GM12878 (cell line): Measurements from ENCODE around the gene ANO1. TPM values are rescaled to one million over a fixed set of nuclear protein-coding genes. Genes with fewer than 3 reads are reported as not detected.

Source experiments
- ATAC-seq: fragments of 200-7000 bp; cut with Tn5 transposase; 3 replicates; pipeline ENCODE4 v1.9.1; 2020; ENCODE audit warnings: mild to moderate bottlenecking, moderate library complexity
- BruUV-seq: library from RNA; stranded (reverse); fragments of 400-500 nt; replicated peaks from 2 replicates; lab custom pipeline; 2021; lab: Mats Ljungman, UMichigan
- CTCF ChIA-PET: fragments of 300-600 bp; sonication (Branson Sonifier 250); formaldehyde crosslinking; extraction: SDS; loops from one replicate; lab custom pipeline; 2021; ENCODE audit warnings: inconsistent platforms; lab: Yijun Ruan, JAX
- POLR2A ChIA-PET: fragments of 350-600 bp; formaldehyde crosslinking; extraction: SDS; loops from one replicate; lab custom pipeline; 2021; ENCODE audit warnings: inconsistent platforms; lab: Charles Lee
- RAD21 ChIA-PET: fragments of 300-600 bp; sonication (Branson Sonifier 250); formaldehyde crosslinking; loops from one replicate; lab custom pipeline; 2023; ENCODE audit warnings: antibody characterized with exemption; ENCODE audit not compliant: unreplicated experiment; lab: Charles Lee
- SMC1A ChIA-PET: fragments of 300-600 bp; sonication (Branson Sonifier 250); formaldehyde crosslinking; loops from one replicate; lab custom pipeline; 2023; ENCODE audit not compliant: unreplicated experiment, uncharacterized antibody; lab: Charles Lee
- DNase-seq: peaks from one replicate; pipeline ENCODE4 v3.0.0-alpha.2; 2011; ENCODE audit warnings: low read depth, low spot score
- FAIRE-seq: peaks from 3 replicates; lab custom pipeline; 2011; peaks lifted over from hg19 to GRCh38; lab: Jason Lieb, UNC
- H2AFZ ChIP-seq: 2 replicates; pipeline ENCODE4 v1.6.0; 2011; ENCODE audit warnings: low read depth, low read length, control low read depth; ENCODE audit not compliant: control insufficient read depth
- H3K27ac ChIP-seq: 2 replicates; pipeline ENCODE4 v1.5.1; 2011; ENCODE audit warnings: control low read depth; ENCODE audit not compliant: control insufficient read depth, insufficient read depth
- H3K27me3 ChIP-seq, 2 experiments: replicated peaks in 1 of 2; 2 replicates each; pipeline versions ENCODE4 v1.6.0 to v1.6.1; 2011; ENCODE audit warnings: low read length in 1 of 2; ENCODE audit not compliant: control insufficient read depth in 2 of 2, insufficient read depth in 2 of 2
- H3K36me3 ChIP-seq, 2 experiments: 2 replicates each; pipeline ENCODE4 v1.5.1; 2011; ENCODE audit warnings: low read length in 1 of 2; ENCODE audit not compliant: control insufficient read depth in 2 of 2, insufficient read depth in 2 of 2
- H3K4me1 ChIP-seq: 2 replicates; pipeline ENCODE4 v1.6.1; 2011; ENCODE audit warnings: mild to moderate bottlenecking, low read length, moderate library complexity, mixed read lengths; ENCODE audit not compliant: control insufficient read depth, insufficient read depth
- H3K4me2 ChIP-seq: 2 replicates; pipeline ENCODE4 v1.6.0; 2011; ENCODE audit warnings: control low read depth; ENCODE audit not compliant: control insufficient read depth, insufficient read depth
- H3K4me3 ChIP-seq: fragments of 200-600 bp; sonication (generic); 2 replicates; pipeline ENCODE4 v1.5.1; 2016
- H3K79me2 ChIP-seq: 2 replicates; pipeline ENCODE4 v1.6.0; 2011; ENCODE audit warnings: low read length; ENCODE audit not compliant: control insufficient read depth, insufficient read depth
- H3K9ac ChIP-seq: 2 replicates; pipeline ENCODE4 v1.8.0; 2011; ENCODE audit warnings: low read length, control low read depth, mixed read lengths; ENCODE audit not compliant: control insufficient read depth, insufficient read depth
- H3K9me3 ChIP-seq: replicated peaks from 3 replicates; pipeline ENCODE4 v1.5.1; 2011; ENCODE audit warnings: mild to moderate bottlenecking, low read length; ENCODE audit not compliant: control insufficient read depth, insufficient read depth
- H4K20me1 ChIP-seq: 2 replicates; pipeline ENCODE4 v1.6.0; 2011; ENCODE audit not compliant: control insufficient read depth, insufficient read depth
- HSF1 ChIP-seq: fragments of 150-350 bp; IDR thresholded peaks from 2 replicates; pipeline ENCODE4 v1.6.1; 2014; ENCODE audit warnings: mild to moderate bottlenecking, low read depth, low read length
- IKZF2 ChIP-seq, 2 experiments: fragments of 450-650 bp; IDR thresholded peaks; 2 replicates each; pipeline ENCODE4 v1.6.1; 2017; ENCODE audit warnings: mild to moderate bottlenecking in 2 of 2, moderate library complexity in 2 of 2
- RAD21 ChIP-seq: IDR thresholded peaks from 2 replicates; pipeline ENCODE4 v1.6.1; 2011; ENCODE audit warnings: mild to moderate bottlenecking, low read depth, low read length, moderate library complexity; ENCODE audit not compliant: insufficient read depth
- RELB ChIP-seq: fragments of 450-650 bp; IDR thresholded peaks from 2 replicates; pipeline ENCODE4 v1.6.1; 2017; ENCODE audit warnings: low read depth, mild to moderate bottlenecking, moderate library complexity
- TBL1XR1 ChIP-seq: IDR thresholded peaks from 2 replicates; pipeline ENCODE4 v1.6.1; 2012; ENCODE audit warnings: low read depth, low read length, improper control_type of control experiment
- ZNF592 ChIP-seq: fragments of 450-650 bp; IDR thresholded peaks from 2 replicates; pipeline ENCODE4 v1.6.1; 2017; ENCODE audit warnings: mild to moderate bottlenecking, moderate library complexity
- WGBS: methylation state at CpG from one replicate; pipeline ENCODE4 v1.1.6; 2016; ENCODE audit warnings: low lambda C conversion rate; ENCODE audit not compliant: insufficient replicate concordance, insufficient coverage; ENCODE audit errors: missing lambda C conversion rate; 5-methylcytosine and 5-hydroxymethylcytosine counted together
- in situ Hi-C: fragments of 300-500 bp; cut with MboI; formaldehyde crosslinking; loops from 9 replicates; pipeline ENCODE4 v1.14.3; 2018; ENCODE audit warnings: mixed read lengths
- intact Hi-C: fragments of 100-400 bp; cut with micrococcal nuclease; formaldehyde crosslinking; loops from one replicate; pipeline ENCODE4 v1.14.2; 2022; ENCODE audit not compliant: unreplicated experiment
- polyA plus RNA-seq, 11 experiments: library from polyadenylated mRNA; depleted of rRNA in 4 of 11; unstranded in 6 of 11; stranded (reverse) in 5 of 11; fragments of >200 nt; fragmentation: Nextera tagmentation in 4 of 11; fragmentation: Illumina TruSeq in 1 of 11; extraction: Ambion mirVana in 4 of 11; extraction: Trizol in 1 of 11; gene quantifications; 1 replicate in 1 of 11; 2 replicates in 10 of 11; pipeline versions ENCODE4 v1.2.1 to v1.2.3, GENCODE V29; 2011 to 2016; ENCODE audit warnings: inconsistent platforms in 2 of 11, missing spikeins in 2 of 11, low read depth in 1 of 11
- total RNA-seq, 4 experiments: library from RNA; depleted of rRNA in 3 of 4; stranded (reverse); fragments of >200 nt in 3 of 4; fragmentation: Illumina TruSeq in 1 of 4; extraction: Trizol in 1 of 4; gene quantifications; 2 replicates each; pipeline versions ENCODE4 v1.2.1 to v1.2.3, GENCODE V29; 2013 to 2021

Gene ANO1
- total and polyA plus RNA-seq, 10 of the 15 experiments (the other 5 are each of a cell fraction or from before 2014, with no cell fraction given) = 0.01 to 0.38 (median 0.06) TPM; not detected in 7

GRCh38 chr11:70145841-70146240 is 67.7 kb downstream of the ANO1 start:
- 9% methylated on average over 3 of the region's 4 CpGs for WGBS
- DNase-seq = no peak
- H4K20me1 ChIP-seq = no peaks in the 10 kb centered on the region
- POLR2A ChIA-PET = no interaction called here
- SMC1A ChIA-PET = no interaction called here
- peaks cover 7 to 11% of the 10 kb centered on the region in 2 experiments for H3K27me3 ChIP-seq
- CTCF ChIA-PET = interaction anchor here (0.6 kb wide), 1 partner anchor 96 kb away, joined by 4 read pairs; no protein-coding TSS in a partner anchor
- in situ Hi-C loops = no loop called here
- BruUV-seq = no TSS peak
- no peak for ATAC-seq
- no peak overlapping the region for H3K4me3 ChIP-seq
- no peak overlapping the region for H3K4me2 ChIP-seq
- no peak overlapping the region for H3K9ac ChIP-seq
- no peak overlapping the region for H2AFZ ChIP-seq
- H3K9me3 ChIP-seq = no peaks in the 10 kb centered on the region
- no peaks in the 10 kb centered on the region for H3K4me1 ChIP-seq
- RAD21 ChIA-PET = no interaction called here
- no peak overlapping the region for H3K27ac ChIP-seq
- no peaks in the 10 kb centered on the region for H3K36me3 ChIP-seq
- intact Hi-C loops = no loop called here
- no peaks in the 10 kb centered on the region for H3K79me2 ChIP-seq
- no peak for TF ChIP-seq TBL1XR1
- TF ChIP-seq ZNF592 = no peak
- TF ChIP-seq IKZF2 (IDR thresholded peaks at IDR 0.05) = no peak
- no peak for TF ChIP-seq RAD21
- TF ChIP-seq HSF1 = no peak
- no peak for TF ChIP-seq RELB
- no peak for FAIRE-seq
